Heart right ventricle (tissue), 16 donors: Measurements from ENCODE around the gene DENND4C. TPM values are rescaled to one million over a fixed set of nuclear protein-coding genes. Genes with fewer than 3 reads are reported as not detected.
"Not testable (repeated sequence)": the region's sequence is repeated elsewhere in the genome, so short reads cannot be mapped to it uniquely, and the experiment has no call there.

Experiments used
- ATAC-seq, 8 donors: fragments of 200-7000 bp; cut with Tn5 transposase; one replicate each; pipeline ENCODE4 v1.9.1; 2020; ENCODE audit warnings: mild to moderate bottlenecking in 8 of 8, moderate library complexity in 8 of 8, moderate number of reproducible peaks in 1 of 8
- DNase-seq, 2 donors: peaks; one replicate each; pipeline ENCODE4 v3.0.0-alpha.2; 2020
- H3K27ac ChIP-seq, 10 donors: fragments of 200-600 bp; sonication (generic) in 2 of 10; one replicate each; pipeline versions ENCODE4 v1.5.0 to v1.8.0; 2020 to 2022; ENCODE audit warnings: mild to moderate bottlenecking in 3 of 10
- H3K27me3 ChIP-seq, 7 donors: fragments of 200-600 bp; one replicate each; pipeline ENCODE4 v1.8.0; 2021 to 2022; ENCODE audit warnings: mild to moderate bottlenecking in 2 of 7
- H3K36me3 ChIP-seq, 9 donors: fragments of 200-600 bp; sonication (generic) in 1 of 9; one replicate each; pipeline versions ENCODE4 v1.5.0 to v1.8.0; 2020 to 2022; ENCODE audit warnings: mild to moderate bottlenecking in 2 of 9
- H3K4me1 ChIP-seq, 9 donors: fragments of 200-600 bp; sonication (generic) in 1 of 9; one replicate each; pipeline versions ENCODE4 v1.5.0 to v1.8.0; 2020 to 2022; ENCODE audit warnings: mild to moderate bottlenecking in 4 of 9
- H3K4me3 ChIP-seq, 10 donors: fragments of 200-600 bp; sonication (generic) in 2 of 10; one replicate each; pipeline versions ENCODE4 v1.5.0 to v1.8.0; 2020 to 2022; ENCODE audit warnings: mild to moderate bottlenecking in 7 of 10, moderate library complexity in 2 of 10
- H3K9me3 ChIP-seq, 11 donors: fragments of 200-600 bp in 10 of 11; sonication (generic) in 2 of 11; one replicate each; pipeline versions ENCODE4 v1.5.0 to v1.8.0; 2013 to 2022; ENCODE audit warnings: mild to moderate bottlenecking in 2 of 11, control low read depth in 1 of 11, moderate library complexity in 1 of 11
- WGBS, 2 donors: extraction: QIAGEN DNeasy Blood & Tissue Kit; methylation state at CpG; one replicate each; pipeline ENCODE4 v1.1.7; 2013; ENCODE audit warnings: inconsistent platforms in 1 of 2; 5-methylcytosine and 5-hydroxymethylcytosine counted together
- intact Hi-C, 10 donors: fragments of 100-400 bp; cut with DNase I; formaldehyde crosslinking; loops; one replicate each; pipeline versions ENCODE4 v1.11.1 to v1.14.2; 2022
- polyA plus RNA-seq, 2 donors: library from polyadenylated mRNA; stranded (reverse); fragments of 200-250 nt; gene quantifications; one replicate each; pipeline ENCODE4 v1.2.3, GENCODE V29; 2013
- total RNA-seq, 10 donors: library from RNA; stranded (reverse); fragmentation: NEBNext Ultra II Directional in 3 of 10; extraction: Animal tissue kit (Norgen Biotek cat#: 25700) in 3 of 10; gene quantifications; one replicate each; pipeline versions ENCODE4 v1.2.1 to v1.2.4, GENCODE V29; 2021 to 2023
- TF ChIP-seq, protein P1 (sequence below), 9 donors: fragments of 200-600 bp; sonication (generic) in 2 of 9; IDR thresholded peaks; one replicate each; pipeline versions ENCODE4 v1.5.0 to v1.8.0; 2021 to 2022; ENCODE audit warnings: antibody characterized with exemption in 9 of 9, mild to moderate bottlenecking in 5 of 9, moderate library complexity in 1 of 9
- donor health status: Arrhythmogenic right ventricular cardiomyopathy.
- donor health status: ischemic (EF 13 %, LVEDD 7.1; RV severe dilation, severe dysfunction).
- donor health status: healthy with polysubstance abuse.
- donor health status: DM: no; HTN: yes; CAD: no.
- donor health status: DM: no; HTN: no; CAD: no.
- donor health status: ischemic (EF 25% LVEDD 6.9; RV normal size, moderate dysfunction).
- donor health status: ischemic (EF 25% LVEDD 5.7; RV mildly dilated, moderate dysfunction).
- donor health status: healthy.
- donor health status: DM: yes; HTN: yes; CAD: no.
- donor health status: Ischemic cardiomyopathy.
- donor health status: ischemic (EF 35%, LVEDD 5.7; RV mildly dilated, moderate dysfunction).
- donor health status: nonischemic (EF 11% LVEDD 7.7; RV severe dilation, severe dysfunction).
- donor health status: DM: yes; HTN: yes; CAD: no.
- donor health status: PGD.
- donor health status: ischemic (EF 29% LVEDD 5.4; RV normal size, mild dysfunction).
- donor health status: nonischemic (EF 23%, LVEDD 6.1; RV moderate dilation, normal function).

The DENND4C gene
- total and polyA plus RNA-seq, 12 donors: 5.4 to 28.3 (median 23.5) TPM

DNA sequence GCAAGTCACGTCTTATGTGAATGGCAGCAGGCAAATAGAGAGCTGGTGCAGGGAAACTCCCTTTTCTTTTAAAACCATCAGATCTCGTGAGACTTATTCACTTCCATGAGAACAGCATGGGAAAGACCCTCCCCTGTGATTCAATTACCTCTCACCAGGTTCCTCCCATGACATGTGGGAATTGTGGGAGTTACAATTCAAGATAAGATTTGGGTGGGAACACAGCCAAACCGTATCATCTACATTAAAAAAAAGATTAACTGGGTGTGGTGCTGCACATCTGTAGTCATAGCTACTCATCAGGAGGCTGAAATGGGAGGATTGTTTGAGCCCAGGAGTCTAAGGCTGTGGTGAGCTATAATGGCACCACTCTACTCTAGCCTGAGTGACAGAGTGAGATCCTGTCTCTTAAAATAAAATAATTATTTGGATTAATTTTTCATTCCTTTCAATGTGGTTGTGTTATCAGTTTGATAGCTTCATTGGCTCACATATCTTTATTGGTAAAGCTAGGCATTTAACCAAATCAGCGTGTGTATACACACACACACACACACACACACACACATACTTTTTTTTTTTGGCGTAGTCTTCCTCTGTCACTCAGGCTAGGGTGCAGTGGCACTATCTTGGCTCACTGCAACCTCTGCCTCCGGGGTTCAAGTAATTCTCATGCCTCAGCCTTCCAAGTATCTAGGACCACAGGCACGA is 21.8 kb downstream of the DENND4C start:
- DNase-seq (no peak), ATAC-seq (no peak)
- Histone ChIP-seq H3K36me3 (peaks cover 0 to 6% (median 0%) of the 10 kb centered on the region in 9 donors), H3K4me1 (peaks cover 0 to 34% (median 18%) of the 10 kb centered on the region in 9 donors), H3K4me3 (no peak overlapping the region), H3K27me3 (no peaks in the 10 kb centered on the region), H3K9me3 (no peaks in the 10 kb centered on the region), H3K27ac (no peak overlapping the region)
- WGBS, 2 donors: 69 to 77% methylated on average over 7 of the region's 7 CpGs
- intact Hi-C loops: no loop called here
- TF ChIP-seq, protein P1, sequence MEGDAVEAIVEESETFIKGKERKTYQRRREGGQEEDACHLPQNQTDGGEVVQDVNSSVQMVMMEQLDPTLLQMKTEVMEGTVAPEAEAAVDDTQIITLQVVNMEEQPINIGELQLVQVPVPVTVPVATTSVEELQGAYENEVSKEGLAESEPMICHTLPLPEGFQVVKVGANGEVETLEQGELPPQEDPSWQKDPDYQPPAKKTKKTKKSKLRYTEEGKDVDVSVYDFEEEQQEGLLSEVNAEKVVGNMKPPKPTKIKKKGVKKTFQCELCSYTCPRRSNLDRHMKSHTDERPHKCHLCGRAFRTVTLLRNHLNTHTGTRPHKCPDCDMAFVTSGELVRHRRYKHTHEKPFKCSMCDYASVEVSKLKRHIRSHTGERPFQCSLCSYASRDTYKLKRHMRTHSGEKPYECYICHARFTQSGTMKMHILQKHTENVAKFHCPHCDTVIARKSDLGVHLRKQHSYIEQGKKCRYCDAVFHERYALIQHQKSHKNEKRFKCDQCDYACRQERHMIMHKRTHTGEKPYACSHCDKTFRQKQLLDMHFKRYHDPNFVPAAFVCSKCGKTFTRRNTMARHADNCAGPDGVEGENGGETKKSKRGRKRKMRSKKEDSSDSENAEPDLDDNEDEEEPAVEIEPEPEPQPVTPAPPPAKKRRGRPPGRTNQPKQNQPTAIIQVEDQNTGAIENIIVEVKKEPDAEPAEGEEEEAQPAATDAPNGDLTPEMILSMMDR (IDR thresholded peaks at IDR 0.05): no peak

DNA sequence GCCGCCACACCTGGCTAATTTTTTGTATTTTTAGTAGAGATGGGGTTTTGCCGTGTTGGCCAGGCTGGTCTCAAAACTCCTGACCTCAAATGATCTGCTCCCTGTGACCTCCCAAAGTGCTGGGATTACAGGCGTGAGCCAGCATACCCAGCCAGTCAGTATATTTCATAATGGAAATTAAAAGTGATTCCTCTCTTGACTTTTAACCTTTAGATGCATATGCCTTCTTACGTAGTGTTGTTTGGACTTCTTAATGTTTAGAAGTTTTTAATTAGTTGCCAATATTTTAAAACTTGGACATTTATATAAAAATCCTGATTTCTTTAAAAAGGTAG is 22.4 kb downstream of the DENND4C start:
- H3K9me3 ChIP-seq: no peaks in the 10 kb centered on the region
- intact Hi-C loops: no loop called here
- H3K27ac ChIP-seq: no peak overlapping the region
- no peak for DNase-seq
- peak in 1 of 8 donors; percentile 51 for ATAC-seq
- H3K27me3 ChIP-seq: no peaks in the 10 kb centered on the region
- WGBS, 2 donors: 56 to 69% methylated on average over 4 of the region's 4 CpGs
- peaks cover 0 to 6% (median 0%) of the 10 kb centered on the region in 9 donors for H3K36me3 ChIP-seq
- no peak overlapping the region for H3K4me3 ChIP-seq
- TF ChIP-seq, protein P1 (IDR thresholded peaks at IDR 0.05): no peak
- H3K4me1 ChIP-seq: peaks cover 0 to 30% (median 18%) of the 10 kb centered on the region in 9 donors

GRCh38 chr9:19255112-19255511 is 24.6 kb downstream of the DENND4C start:
- TF ChIP-seq, protein P1 (IDR thresholded peaks at IDR 0.05): no peak
- Histone ChIP-seq H3K36me3 (peaks cover 0 to 6% (median 0%) of the 10 kb centered on the region in 9 donors), H3K4me3 (no peak overlapping the region), H3K27me3 (no peaks in the 10 kb centered on the region), H3K27ac (no peak overlapping the region), H3K4me1 (peaks cover 0 to 31% (median 19%) of the 10 kb centered on the region in 9 donors), H3K9me3 (peaks cover 0 to 7% (median 0%) of the 10 kb centered on the region in 11 donors)
- no peak for ATAC-seq
- DNase-seq: no peak
- 98% methylated on average over 2 of the region's 2 CpGs for WGBS, 2 donors
- intact Hi-C loops: no loop called here

DNA sequence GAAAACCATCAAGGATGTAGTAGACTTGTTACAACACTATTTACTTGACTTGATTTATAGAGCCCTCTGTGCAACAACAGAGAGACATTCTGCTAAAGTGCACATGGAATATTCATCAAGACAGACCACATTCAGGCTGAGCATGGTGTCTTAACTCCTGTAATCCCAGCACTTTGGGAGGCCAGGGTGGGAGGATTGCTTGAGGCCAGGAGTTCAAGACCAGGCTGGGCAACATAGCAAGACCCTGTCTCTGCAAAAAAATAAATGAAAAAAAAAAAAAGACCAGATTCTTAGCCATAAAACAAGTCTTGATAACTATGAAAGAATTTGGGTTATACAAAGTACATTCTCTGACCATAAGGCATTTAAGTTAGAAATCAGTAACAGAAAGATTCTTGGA is 25.3 kb downstream of the DENND4C start:
- H3K4me3 ChIP-seq: no peak overlapping the region
- peaks cover 0 to 37% (median 19%) of the 10 kb centered on the region in 9 donors for H3K4me1 ChIP-seq
- H3K27me3 ChIP-seq: no peaks in the 10 kb centered on the region
- no peak for DNase-seq
- no peak overlapping the region for H3K27ac ChIP-seq
- peaks cover 0 to 5% (median 0%) of the 10 kb centered on the region in 9 donors for H3K36me3 ChIP-seq
- ATAC-seq: no peak
- TF ChIP-seq, protein P1 (IDR thresholded peaks at IDR 0.05): no peak
- intact Hi-C loops: no loop called here
- peaks cover 0 to 7% (median 0%) of the 10 kb centered on the region in 11 donors for H3K9me3 ChIP-seq

DNA sequence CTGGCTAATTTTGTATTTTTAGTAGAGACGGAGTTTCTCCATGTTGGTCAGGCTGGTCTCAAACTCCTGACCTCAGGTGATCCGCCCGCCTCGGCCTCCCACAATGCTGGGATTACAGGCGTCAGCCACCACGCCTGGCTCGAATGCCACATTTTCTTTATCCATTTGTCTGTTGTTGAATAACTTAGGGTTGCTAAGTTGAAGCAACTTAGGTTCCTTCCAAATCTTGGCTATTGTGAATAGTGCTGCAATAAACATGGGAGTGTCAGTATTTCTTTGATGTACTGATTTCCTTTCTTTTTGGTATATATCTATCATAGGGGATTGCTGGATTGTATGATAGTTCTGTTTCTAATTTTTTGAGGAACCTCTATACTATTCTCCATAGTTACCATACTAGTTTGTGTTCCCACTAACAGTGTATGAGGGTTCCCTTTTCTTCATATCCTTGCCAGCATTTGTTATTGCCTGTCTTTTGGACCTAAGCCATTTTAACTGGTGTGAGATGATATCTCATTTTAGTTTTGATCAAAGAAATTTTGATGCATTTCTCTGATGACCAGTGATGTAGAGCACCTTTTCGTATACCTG is 29.3 kb downstream of the DENND4C start:
- DNase-seq, H3K36me3 ChIP-seq, H3K9me3 ChIP-seq, H3K4me3 ChIP-seq, H3K27ac ChIP-seq, ATAC-seq, H3K27me3 ChIP-seq, H3K4me1 ChIP-seq, intact Hi-C loops: not testable (repeated sequence)
- 93 to 98% methylated on average over 8 of the region's 8 CpGs for WGBS, 2 donors

DNA sequence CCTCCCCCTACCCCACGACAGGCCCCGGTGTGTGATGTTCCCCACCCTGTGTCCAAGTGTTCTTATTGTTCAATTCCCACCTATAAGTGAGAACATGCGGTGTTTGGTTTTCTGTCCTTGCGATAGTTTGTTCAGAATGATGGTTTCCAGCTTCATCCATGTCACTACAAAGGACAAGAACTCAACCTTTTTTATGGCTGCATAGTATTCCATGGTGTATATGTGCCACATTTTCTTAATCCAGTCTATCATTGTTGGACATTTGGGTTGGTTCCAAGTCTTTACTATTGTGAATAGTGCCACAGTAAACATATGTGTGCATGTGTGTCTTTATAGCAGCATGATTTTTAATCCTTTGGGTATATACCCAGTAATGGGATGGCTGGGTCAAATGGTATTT is 35.1 kb downstream of the DENND4C start:
- DNase-seq, H3K36me3 ChIP-seq, H3K27ac ChIP-seq, H3K4me3 ChIP-seq, intact Hi-C loops, ATAC-seq, H3K27me3 ChIP-seq: not testable (repeated sequence)
- H3K9me3 ChIP-seq: peaks cover 0 to 24% (median 3%) of the 10 kb centered on the region in 11 donors
- peaks cover 0 to 22% (median 11%) of the 10 kb centered on the region in 9 donors for H3K4me1 ChIP-seq
- 98 to 100% methylated on average over 4 of the region's 4 CpGs for WGBS, 2 donors

GRCh38 chr9:19266778-19267384 is 36.4 kb downstream of the DENND4C start:
- DNase-seq, H3K27ac ChIP-seq, intact Hi-C loops, ATAC-seq, H3K4me3 ChIP-seq, H3K27me3 ChIP-seq, H3K36me3 ChIP-seq: not testable (repeated sequence)
- Histone ChIP-seq H3K9me3 (peaks cover 0 to 30% (median 4%) of the 10 kb centered on the region in 11 donors), H3K4me1 (peaks cover 0 to 22% (median 10%) of the 10 kb centered on the region in 9 donors)
- WGBS, 2 donors: 76 to 81% methylated on average over 3 of the region's 3 CpGs
